Endothelial cell (in vitro differentiated cells): ENCODE data around the gene TJP1. TPM values are rescaled to one million over a fixed set of nuclear protein-coding genes. Genes with fewer than 3 reads are reported as not detected.
"Not testable (repeated sequence)": the region's sequence is repeated elsewhere in the genome, so short reads cannot be mapped to it uniquely, and the experiment has no call there.

ENCODE experiments used
- DNase-seq: peaks from one replicate; pipeline ENCODE4 v3.0.0; 2021; ENCODE audit warnings: low spot score
- H3K27ac Mint-ChIP-seq: one replicate; pipeline ENCODE4 v1.8.0; 2021; ENCODE audit warnings: mixed read lengths, inconsistent platforms; ENCODE audit not compliant: unreplicated experiment
- H3K27me3 Mint-ChIP-seq: one replicate; pipeline ENCODE4 v1.8.0; 2021; ENCODE audit warnings: mild to moderate bottlenecking, moderate library complexity, mixed read lengths, inconsistent platforms; ENCODE audit not compliant: unreplicated experiment
- H3K36me3 Mint-ChIP-seq: one replicate; pipeline ENCODE4 v1.8.0; 2021; ENCODE audit warnings: mild to moderate bottlenecking, low read depth, mixed read lengths, inconsistent platforms; ENCODE audit not compliant: unreplicated experiment
- H3K4me1 Mint-ChIP-seq: one replicate; pipeline ENCODE4 v1.8.0; 2021; ENCODE audit warnings: mild to moderate bottlenecking, mixed read lengths, inconsistent platforms; ENCODE audit not compliant: unreplicated experiment
- H3K4me3 Mint-ChIP-seq: one replicate; pipeline ENCODE4 v1.8.0; 2021; ENCODE audit warnings: mild to moderate bottlenecking, mixed read lengths, inconsistent platforms; ENCODE audit not compliant: unreplicated experiment
- H3K9me3 Mint-ChIP-seq: one replicate; pipeline ENCODE4 v1.8.0; 2021; ENCODE audit warnings: mixed read lengths, inconsistent platforms; ENCODE audit not compliant: unreplicated experiment
- total RNA-seq: library from RNA; stranded (reverse); fragmentation: NEBNext Ultra II Directional; extraction: Animal tissue kit (Norgen Biotek cat#: 25700); gene quantifications from one replicate; pipeline ENCODE4 v1.2.1, GENCODE V29; 2021; ENCODE audit not compliant: unreplicated experiment
- TF ChIP-seq, protein P1 (sequence below): fragments of 200-600 bp; sonication (generic); IDR thresholded peaks from one replicate; pipeline ENCODE4 v1.5.0; 2021; ENCODE audit warnings: antibody characterized with exemption; ENCODE audit not compliant: unreplicated experiment

The TJP1 gene
- total RNA-seq, 1 donor from 2014 or later, result 473 TPM

DNA sequence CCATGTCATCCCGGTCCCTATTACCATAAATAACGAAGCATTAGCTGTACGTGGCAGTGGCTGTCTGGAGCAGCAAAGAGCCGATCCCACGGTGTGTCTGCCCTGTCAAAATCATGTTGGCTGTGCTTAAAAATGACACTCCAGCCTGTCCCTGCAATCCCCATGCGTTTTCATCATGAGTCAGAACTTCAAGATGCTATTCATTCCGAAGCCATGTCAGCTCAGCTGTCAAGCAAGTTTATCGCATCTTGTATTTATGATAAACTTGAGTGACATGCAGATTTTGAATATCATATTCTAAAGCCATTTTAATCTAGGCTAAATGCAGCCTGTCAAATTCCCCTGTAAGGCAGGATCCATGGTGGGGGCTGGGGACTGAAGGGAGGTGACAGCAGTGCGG is 152.4 kb downstream of the TJP1 start:
- no peak for DNase-seq
- peaks cover 4% of the 10 kb centered on the region for H3K36me3 Mint-ChIP-seq
- no peak overlapping the region for H3K27ac Mint-ChIP-seq
- peaks cover 11% of the 10 kb centered on the region for H3K27me3 Mint-ChIP-seq
- H3K4me3 Mint-ChIP-seq, result no peak overlapping the region
- peaks cover 4% of the 10 kb centered on the region for H3K4me1 Mint-ChIP-seq
- H3K9me3 Mint-ChIP-seq, result no peaks in the 10 kb centered on the region
- TF ChIP-seq, protein P1, sequence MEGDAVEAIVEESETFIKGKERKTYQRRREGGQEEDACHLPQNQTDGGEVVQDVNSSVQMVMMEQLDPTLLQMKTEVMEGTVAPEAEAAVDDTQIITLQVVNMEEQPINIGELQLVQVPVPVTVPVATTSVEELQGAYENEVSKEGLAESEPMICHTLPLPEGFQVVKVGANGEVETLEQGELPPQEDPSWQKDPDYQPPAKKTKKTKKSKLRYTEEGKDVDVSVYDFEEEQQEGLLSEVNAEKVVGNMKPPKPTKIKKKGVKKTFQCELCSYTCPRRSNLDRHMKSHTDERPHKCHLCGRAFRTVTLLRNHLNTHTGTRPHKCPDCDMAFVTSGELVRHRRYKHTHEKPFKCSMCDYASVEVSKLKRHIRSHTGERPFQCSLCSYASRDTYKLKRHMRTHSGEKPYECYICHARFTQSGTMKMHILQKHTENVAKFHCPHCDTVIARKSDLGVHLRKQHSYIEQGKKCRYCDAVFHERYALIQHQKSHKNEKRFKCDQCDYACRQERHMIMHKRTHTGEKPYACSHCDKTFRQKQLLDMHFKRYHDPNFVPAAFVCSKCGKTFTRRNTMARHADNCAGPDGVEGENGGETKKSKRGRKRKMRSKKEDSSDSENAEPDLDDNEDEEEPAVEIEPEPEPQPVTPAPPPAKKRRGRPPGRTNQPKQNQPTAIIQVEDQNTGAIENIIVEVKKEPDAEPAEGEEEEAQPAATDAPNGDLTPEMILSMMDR, result no peak

DNA sequence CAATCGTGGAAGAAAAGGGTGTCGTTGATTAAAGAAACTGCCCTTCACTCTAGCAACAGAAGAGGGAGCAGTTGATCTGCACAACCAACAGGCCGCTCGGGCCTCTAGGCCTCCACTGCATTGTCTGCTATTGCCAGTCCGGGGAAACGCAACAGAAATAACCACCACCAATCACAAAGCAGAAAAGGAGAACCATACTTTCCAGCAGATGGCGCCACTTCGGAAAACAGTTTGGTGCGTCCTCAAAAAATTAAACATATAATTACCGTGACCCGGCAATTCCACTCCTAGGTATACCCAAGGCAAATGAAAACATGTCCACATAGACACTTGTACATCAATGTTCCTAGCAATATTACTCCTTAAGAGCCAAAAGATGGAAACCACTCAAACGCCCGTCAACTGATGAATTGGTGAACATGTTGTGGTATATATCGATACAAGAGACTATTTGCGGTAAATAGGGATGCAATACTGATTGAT is 154.1 kb downstream of the TJP1 start:
- H3K27me3 Mint-ChIP-seq, result peaks cover 5% of the 10 kb centered on the region
- no peaks in the 10 kb centered on the region for H3K36me3 Mint-ChIP-seq
- no peaks in the 10 kb centered on the region for H3K4me1 Mint-ChIP-seq
- H3K9me3 Mint-ChIP-seq, result no peaks in the 10 kb centered on the region
- peak; percentile 81 for DNase-seq
- H3K27ac Mint-ChIP-seq, result no peak overlapping the region
- TF ChIP-seq, protein P1, result peak; percentile 86
- H3K4me3 Mint-ChIP-seq, result no peak overlapping the region

DNA sequence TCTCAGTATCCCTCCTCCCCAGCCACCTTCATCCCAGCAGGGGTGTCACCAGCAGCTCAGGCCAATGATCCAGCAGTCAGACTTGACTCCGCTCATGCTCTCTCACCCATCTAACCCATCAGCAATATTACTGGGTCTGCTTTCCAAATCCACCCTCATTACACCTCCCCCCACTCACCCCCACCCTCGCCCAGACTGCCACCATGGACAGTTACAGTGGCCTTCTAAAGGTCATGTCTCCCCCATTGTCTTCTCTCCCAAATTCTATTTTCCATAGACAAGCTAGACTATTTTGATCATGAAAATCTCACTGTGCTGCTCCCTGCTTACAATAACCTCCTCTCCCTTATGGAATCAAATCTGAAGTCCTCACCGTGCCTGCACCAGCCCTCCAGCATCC is 156.0 kb downstream of the TJP1 start:
- DNase-seq, result no peak
- TF ChIP-seq, protein P1, result no peak
- no peaks in the 10 kb centered on the region for H3K4me1 Mint-ChIP-seq
- H3K9me3 Mint-ChIP-seq, result no peaks in the 10 kb centered on the region
- H3K36me3 Mint-ChIP-seq, result no peaks in the 10 kb centered on the region
- H3K27me3 Mint-ChIP-seq, result peaks cover 4% of the 10 kb centered on the region
- no peak overlapping the region for H3K4me3 Mint-ChIP-seq
- no peak overlapping the region for H3K27ac Mint-ChIP-seq

DNA sequence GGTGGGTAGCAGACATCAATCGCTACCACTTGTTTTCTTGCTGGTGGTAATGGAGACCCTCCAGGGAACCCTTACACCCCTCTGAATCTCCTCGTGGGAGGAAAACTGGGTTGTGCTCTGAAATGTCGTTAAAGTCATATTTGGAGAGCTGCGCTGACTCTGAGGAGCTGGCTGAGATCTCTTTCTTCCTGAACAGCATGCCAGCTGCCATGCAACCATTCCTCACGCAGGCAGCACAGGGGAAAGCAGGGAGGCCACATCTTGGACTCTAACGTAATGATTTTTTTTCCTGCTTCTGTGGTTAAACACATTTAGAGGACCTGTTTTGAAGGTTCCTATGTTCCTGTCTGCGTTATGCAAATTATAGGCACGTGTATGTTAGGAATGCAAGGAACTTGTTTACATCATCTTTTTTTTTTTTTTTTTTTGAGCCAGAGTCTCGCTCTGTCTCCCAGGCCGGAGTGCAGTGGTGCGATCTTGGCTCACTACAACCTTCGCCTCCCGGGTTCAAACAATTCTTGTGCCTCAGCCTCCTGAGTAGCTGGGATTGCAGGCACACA is 156.7 kb downstream of the TJP1 start:
- no peak overlapping the region for H3K4me3 Mint-ChIP-seq
- peaks cover 3% of the 10 kb centered on the region for H3K27me3 Mint-ChIP-seq
- no peaks in the 10 kb centered on the region for H3K9me3 Mint-ChIP-seq
- DNase-seq, result no peak
- H3K4me1 Mint-ChIP-seq, result no peaks in the 10 kb centered on the region
- TF ChIP-seq, protein P1, result no peak
- H3K27ac Mint-ChIP-seq, result no peak overlapping the region
- H3K36me3 Mint-ChIP-seq, result no peaks in the 10 kb centered on the region

DNA sequence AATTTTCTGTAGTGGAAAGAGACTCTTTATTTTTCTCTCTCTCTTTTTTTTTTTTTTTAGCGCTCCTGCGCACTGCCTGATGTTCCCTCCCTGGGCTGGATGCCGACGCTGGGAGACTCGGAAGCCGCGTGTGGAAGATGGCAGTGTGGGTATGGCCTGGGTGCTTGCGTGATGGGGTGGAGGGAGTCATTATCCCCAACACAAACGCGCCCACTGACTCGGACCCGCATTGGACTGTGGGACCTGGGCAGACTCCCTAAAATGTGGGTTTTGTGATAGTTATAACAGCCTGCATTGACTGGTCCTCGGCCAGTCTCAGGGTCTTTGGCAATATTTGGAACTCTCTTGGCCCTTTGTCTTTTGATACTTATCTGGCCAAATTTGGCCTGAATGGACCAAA is 157.9 kb downstream of the TJP1 start:
- no peak overlapping the region for H3K27ac Mint-ChIP-seq
- H3K4me3 Mint-ChIP-seq, result no peak overlapping the region

DNA sequence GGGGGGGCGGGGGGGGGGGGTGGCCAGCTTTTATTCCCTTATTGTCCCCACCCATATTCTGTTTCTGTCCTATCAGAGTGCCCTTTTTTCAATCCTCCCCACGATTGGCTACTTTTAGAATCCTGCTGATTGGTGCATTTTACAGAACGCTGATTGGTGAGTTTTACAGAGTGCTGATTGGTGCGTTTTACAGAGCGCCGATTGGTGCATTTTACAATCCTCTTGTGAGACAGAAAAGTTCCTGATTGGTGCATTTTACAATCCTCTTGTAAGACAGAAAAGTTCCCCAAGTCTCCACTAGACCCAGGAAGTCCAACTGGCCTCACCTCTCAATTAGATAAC is 164.8 kb downstream of the TJP1 start:
- H3K27me3 Mint-ChIP-seq, H3K36me3 Mint-ChIP-seq, H3K4me3 Mint-ChIP-seq, H3K27ac Mint-ChIP-seq, H3K9me3 Mint-ChIP-seq, H3K4me1 Mint-ChIP-seq, DNase-seq: not testable (repeated sequence)

More for the DNA sequence above, 157.9 kb downstream of the TJP1 start:
- H3K27me3 Mint-ChIP-seq, result peaks cover 2% of the 10 kb centered on the region
- TF ChIP-seq, protein P1, result no peak
- H3K9me3 Mint-ChIP-seq, result no peaks in the 10 kb centered on the region
- no peak for DNase-seq
- no peaks in the 10 kb centered on the region for H3K4me1 Mint-ChIP-seq
- H3K36me3 Mint-ChIP-seq, result no peaks in the 10 kb centered on the region
